RWPE2 (cell line): ENCODE measurements around the gene RFTN1.

Experiments
- ATAC-seq: fragments of 200-7000 bp; cut with Tn5 transposase; 3 replicates; pipeline ENCODE4 v1.9.1; 2021; ENCODE audit warnings: low read depth
- DNase-seq: peaks from one replicate; pipeline ENCODE4 v3.0.0-alpha.2; 2020; ENCODE audit warnings: low spot score
- H3K27ac ChIP-seq: fragments of 450-650 bp; 2 replicates; pipeline ENCODE4 v1.5.1; 2017; ENCODE audit warnings: mild to moderate bottlenecking; ENCODE audit not compliant: poor library complexity, severe bottlenecking
- H3K27me3 ChIP-seq: fragments of 250-450 bp; sonication (Bioruptor Pico); 2 replicates; pipeline ENCODE4 v1.5.1; 2021; ENCODE audit warnings: mild to moderate bottlenecking, moderate library complexity; ENCODE audit not compliant: insufficient read depth, poor library complexity, severe bottlenecking
- H3K36me3 ChIP-seq: fragments of 250-450 bp; sonication (Bioruptor Pico); 2 replicates; pipeline ENCODE4 v1.5.1; 2020; ENCODE audit warnings: low read depth, mild to moderate bottlenecking, moderate library complexity
- H3K4me1 ChIP-seq: fragments of 250-450 bp; sonication (Bioruptor Pico); 2 replicates; pipeline ENCODE4 v1.5.1; 2021; ENCODE audit warnings: mild to moderate bottlenecking, moderate library complexity; ENCODE audit not compliant: insufficient read depth, poor library complexity, severe bottlenecking
- H3K4me3 ChIP-seq: fragments of 250-450 bp; sonication (Bioruptor Pico); 2 replicates; pipeline ENCODE4 v1.5.1; 2021; ENCODE audit warnings: mild to moderate bottlenecking, moderate library complexity; ENCODE audit not compliant: severe bottlenecking
- H3K9me3 ChIP-seq: fragments of 250-450 bp; sonication (Bioruptor Pico); 2 replicates; pipeline ENCODE4 v1.5.1; 2021; ENCODE audit warnings: mild to moderate bottlenecking, moderate library complexity; ENCODE audit not compliant: severe bottlenecking
- TF ChIP-seq, protein P1 (sequence below): fragments of 450-650 bp; IDR thresholded peaks from one replicate; pipeline ENCODE4 v1.5.1; 2017; ENCODE audit warnings: mild to moderate bottlenecking, moderate library complexity; ENCODE audit not compliant: poor library complexity, severe bottlenecking

Gene RFTN1

DNA sequence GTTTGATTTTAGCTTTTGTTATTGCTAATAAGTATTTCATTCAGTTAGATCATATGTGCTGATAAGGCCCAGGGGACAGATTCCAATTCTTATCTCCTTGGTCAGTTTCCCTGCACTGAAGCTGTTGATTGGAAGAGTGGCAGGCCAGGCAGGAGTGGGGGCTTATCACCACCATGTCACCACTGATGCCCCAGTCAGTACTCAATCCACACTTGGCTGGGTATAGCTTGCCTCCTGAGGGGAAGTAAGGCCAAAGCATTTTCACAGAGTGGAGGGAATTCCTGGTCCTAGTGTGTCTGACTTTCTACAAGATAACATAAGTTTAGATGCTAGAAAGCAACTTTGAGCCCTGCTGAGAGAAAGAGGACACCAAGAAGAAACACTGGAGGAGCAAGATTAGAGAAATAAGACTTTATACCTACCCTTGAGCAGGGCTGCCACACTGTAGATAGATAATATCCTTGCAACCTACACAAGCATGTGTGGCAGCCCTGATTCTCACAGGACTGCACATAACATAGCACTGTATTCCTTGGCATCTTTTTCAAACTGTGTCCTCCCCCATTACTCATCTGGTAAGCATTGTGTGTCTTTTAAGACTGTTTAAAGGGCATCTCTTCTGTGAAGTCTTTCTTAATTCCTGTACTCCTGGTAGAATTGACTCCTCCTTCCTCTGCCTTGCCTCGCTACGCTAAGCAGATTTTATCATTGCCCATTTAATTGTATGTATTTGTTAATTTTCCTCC lies 224.2 kb downstream of the RFTN1 start:
- H3K4me3 ChIP-seq: no peak overlapping the region
- DNase-seq (no peak), ATAC-seq (no peak)
- no peak overlapping the region for H3K27ac ChIP-seq
- no peaks in the 10 kb centered on the region for H3K4me1 ChIP-seq
- H3K9me3 ChIP-seq: no peaks in the 10 kb centered on the region
- TF ChIP-seq, protein P1, sequence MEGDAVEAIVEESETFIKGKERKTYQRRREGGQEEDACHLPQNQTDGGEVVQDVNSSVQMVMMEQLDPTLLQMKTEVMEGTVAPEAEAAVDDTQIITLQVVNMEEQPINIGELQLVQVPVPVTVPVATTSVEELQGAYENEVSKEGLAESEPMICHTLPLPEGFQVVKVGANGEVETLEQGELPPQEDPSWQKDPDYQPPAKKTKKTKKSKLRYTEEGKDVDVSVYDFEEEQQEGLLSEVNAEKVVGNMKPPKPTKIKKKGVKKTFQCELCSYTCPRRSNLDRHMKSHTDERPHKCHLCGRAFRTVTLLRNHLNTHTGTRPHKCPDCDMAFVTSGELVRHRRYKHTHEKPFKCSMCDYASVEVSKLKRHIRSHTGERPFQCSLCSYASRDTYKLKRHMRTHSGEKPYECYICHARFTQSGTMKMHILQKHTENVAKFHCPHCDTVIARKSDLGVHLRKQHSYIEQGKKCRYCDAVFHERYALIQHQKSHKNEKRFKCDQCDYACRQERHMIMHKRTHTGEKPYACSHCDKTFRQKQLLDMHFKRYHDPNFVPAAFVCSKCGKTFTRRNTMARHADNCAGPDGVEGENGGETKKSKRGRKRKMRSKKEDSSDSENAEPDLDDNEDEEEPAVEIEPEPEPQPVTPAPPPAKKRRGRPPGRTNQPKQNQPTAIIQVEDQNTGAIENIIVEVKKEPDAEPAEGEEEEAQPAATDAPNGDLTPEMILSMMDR: no peak
- H3K36me3 ChIP-seq: peaks cover 38% of the 10 kb centered on the region
- no peaks in the 10 kb centered on the region for H3K27me3 ChIP-seq

DNA sequence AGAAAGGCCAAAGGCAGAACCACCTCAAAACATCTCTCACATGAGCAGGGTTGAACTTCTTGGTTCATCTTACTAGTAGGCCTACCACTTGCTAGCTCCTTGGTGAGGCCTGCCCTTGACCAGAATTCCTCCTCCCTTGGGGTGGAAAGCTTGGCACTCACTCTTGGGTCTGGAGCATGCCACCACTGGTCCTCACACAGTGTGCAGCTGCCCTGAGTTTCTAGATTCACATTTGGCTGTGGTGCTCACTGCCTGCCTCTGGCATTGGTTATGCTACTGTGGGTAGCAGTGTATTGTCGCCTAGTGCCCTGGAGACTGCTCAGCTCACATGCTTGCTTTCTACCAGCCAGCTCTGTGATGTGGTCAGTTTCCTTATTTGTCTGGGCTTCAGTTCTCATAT lies 224.8 kb downstream of the RFTN1 start:
- Histone ChIP-seq H3K4me1 (no peaks in the 10 kb centered on the region), H3K36me3 (peaks cover 38% of the 10 kb centered on the region), H3K9me3 (no peaks in the 10 kb centered on the region), H3K4me3 (no peak overlapping the region), H3K27me3 (no peaks in the 10 kb centered on the region), H3K27ac (no peak overlapping the region)
- TF ChIP-seq, protein P1: no peak
- no peak for ATAC-seq
- DNase-seq: no peak

DNA sequence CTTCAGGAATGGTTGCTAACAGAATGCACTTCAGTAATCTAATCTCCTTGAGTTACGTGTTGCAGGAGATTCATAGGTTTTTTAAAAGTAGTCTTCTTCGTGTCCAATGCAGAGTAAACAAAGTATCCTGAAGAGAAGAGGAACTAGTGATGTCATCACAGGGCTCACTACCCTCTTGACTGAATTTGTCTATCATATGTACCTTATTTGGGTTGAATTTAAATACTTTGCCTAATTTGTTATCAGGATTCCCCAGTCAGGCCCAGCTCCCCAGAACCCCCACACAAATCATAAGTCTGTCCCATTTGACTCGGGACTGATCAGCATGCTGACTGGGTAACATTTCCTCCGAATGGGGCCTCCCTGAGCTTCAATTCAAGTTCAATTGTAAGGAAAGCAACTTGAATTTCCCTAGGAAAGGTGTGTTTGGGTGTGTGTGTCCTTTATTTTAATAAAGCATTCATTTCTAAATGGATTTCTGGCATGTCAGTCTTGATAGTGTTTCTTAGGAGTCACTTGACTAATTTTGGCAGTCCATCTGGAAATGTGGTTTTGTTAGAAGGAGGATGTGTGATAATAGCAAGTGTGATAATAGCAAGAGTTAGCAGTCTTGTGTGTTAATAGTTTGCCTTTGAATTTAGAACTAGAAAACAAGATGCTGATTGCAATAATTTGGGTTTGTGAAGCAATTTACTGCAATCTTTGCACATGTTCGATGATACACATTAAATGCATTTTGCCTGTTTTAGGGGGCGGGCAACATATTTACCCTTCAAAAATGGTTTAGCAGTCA lies 226.6 kb downstream of the RFTN1 start:
- H3K27ac ChIP-seq: no peak overlapping the region
- H3K9me3 ChIP-seq: no peaks in the 10 kb centered on the region
- no peaks in the 10 kb centered on the region for H3K4me1 ChIP-seq
- TF ChIP-seq, protein P1: no peak
- no peak for ATAC-seq
- DNase-seq: no peak
- no peaks in the 10 kb centered on the region for H3K27me3 ChIP-seq
- peaks cover 27% of the 10 kb centered on the region for H3K36me3 ChIP-seq
- no peak overlapping the region for H3K4me3 ChIP-seq

DNA sequence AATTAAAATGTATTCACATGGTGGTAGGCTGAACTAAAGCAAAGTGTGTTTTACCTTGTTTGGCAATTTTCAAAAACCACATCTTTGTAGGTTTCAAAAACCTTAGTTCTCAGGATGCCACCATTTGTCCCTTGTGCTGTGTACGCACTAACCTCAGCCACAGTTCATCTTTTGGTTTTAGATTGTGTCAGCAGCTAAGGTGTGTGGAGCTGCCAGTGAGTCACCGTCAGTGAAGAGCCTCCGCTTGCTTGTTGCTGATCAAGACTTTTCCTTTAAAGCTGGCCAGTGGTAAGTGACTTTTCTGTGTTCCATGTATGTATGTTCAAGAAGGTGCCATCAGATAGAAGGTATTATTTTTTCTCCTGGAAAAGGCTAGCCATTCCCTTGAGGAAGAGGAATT lies 227.3 kb downstream of the RFTN1 start:
- Histone ChIP-seq H3K27ac (no peak overlapping the region), H3K36me3 (peaks cover 22% of the 10 kb centered on the region), H3K9me3 (no peaks in the 10 kb centered on the region), H3K4me1 (no peaks in the 10 kb centered on the region), H3K4me3 (no peak overlapping the region), H3K27me3 (no peaks in the 10 kb centered on the region)
- ATAC-seq (no peak), DNase-seq (no peak)
- TF ChIP-seq, protein P1: no peak

DNA sequence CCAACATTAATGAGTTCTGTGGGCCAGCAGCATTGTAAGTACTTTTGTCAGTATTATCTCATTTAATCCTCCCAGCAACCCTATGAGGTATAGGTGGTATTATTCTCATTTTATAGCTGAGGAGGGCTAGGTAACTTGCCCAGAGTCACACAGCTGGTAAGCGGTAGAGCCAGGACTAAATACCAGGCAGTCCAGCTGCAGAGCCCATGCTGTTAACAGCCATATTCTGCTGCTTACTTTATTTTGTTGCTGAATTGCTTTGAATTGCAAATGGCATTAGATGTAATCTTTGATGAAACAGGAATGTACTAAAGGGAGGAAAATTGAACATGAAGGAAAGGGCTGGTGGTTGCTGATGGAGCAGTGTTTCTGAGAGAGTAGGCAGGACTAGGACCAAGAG lies 228.9 kb downstream of the RFTN1 start:
- no peaks in the 10 kb centered on the region for H3K4me1 ChIP-seq
- DNase-seq: no peak
- ATAC-seq: no peak
- H3K27me3 ChIP-seq: no peaks in the 10 kb centered on the region
- H3K9me3 ChIP-seq: no peaks in the 10 kb centered on the region
- H3K27ac ChIP-seq: no peak overlapping the region
- H3K36me3 ChIP-seq: peaks cover 22% of the 10 kb centered on the region
- TF ChIP-seq, protein P1: no peak
- H3K4me3 ChIP-seq: no peak overlapping the region
